Measurements from ENCODE around the gene IFI6. TPM values are rescaled to one million over a fixed set of nuclear protein-coding genes. Genes with fewer than 3 reads are reported as not detected.
"Not testable (repeated sequence)": the region's sequence is repeated elsewhere in the genome, so short reads cannot be mapped to it uniquely, and the experiment has no call there.

Gene IFI6
- polyA plus RNA-seq, 3 donors = 19.2 to 24.0 (median 22.0) TPM

- DNase-seq = no peak
Measured at GRCh38 chr1:27682351-27682944, 10.5 kb upstream of the IFI6 start.

DNA sequence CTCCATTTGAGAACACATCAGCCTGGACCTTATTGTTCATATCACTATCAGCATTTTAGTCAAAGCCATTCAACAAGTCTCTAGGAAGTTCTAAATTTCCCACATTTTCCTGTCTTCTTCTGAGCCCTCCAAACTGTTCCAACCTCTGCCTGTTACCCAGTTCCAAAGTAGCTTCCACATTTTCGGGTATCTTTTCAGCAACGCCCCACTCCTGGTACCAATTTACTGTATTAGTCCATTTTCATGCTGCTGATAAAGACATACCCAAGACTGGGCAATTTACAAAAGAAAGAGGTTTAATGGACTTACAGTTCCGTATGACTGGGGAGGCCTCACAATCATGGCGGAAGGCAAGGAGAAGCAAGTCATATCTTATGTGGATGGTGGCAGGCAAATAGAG lies 9.6 kb upstream of the IFI6 start:
- DNase-seq = not testable (repeated sequence)

DNA sequence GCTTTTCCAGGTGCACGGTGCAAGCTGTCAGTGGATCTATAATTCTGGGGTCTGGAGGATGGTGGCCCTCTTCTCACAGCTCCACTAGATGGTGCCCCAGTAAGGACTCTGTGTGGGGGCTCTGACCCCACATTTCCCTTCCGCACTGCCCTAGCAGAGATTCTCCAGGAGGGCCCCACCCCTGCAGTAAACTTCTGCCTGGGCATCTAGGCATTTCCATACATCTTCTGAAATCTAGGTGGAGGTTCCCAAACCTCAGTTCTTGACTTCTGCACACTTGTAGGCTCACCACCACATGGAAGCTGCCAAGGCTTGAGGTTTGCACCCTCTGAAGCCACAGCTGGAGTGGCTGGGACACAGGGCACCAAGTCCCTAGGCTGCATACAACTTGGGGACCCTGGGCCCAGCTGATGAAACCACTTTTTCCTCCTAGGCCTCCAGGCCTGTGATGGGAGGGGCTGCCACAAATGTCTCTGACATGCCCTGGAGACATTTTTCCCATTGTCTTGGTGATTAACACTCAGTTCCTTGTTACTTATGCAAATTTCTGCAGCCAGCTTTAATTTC lies 8.3 kb upstream of the IFI6 start:
- not testable (repeated sequence) for DNase-seq

GRCh38 chr1:27678747-27679146 lies 6.8 kb upstream of the IFI6 start:
- no peak for DNase-seq

- DNase-seq = no peak
Measured at GRCh38 chr1:27676410-27676809, 4.4 kb upstream of the IFI6 start.

- DNase-seq = no peak
Measured at GRCh38 chr1:27672750-27673112, 739 bp upstream of the IFI6 start.

- no peak for DNase-seq
Measured at GRCh38 chr1:27669876-27670275, 2.1 kb downstream of the IFI6 start.

- no peak for DNase-seq
Measured at GRCh38 chr1:27668808-27669723, 2.9 kb downstream of the IFI6 start.

DNA sequence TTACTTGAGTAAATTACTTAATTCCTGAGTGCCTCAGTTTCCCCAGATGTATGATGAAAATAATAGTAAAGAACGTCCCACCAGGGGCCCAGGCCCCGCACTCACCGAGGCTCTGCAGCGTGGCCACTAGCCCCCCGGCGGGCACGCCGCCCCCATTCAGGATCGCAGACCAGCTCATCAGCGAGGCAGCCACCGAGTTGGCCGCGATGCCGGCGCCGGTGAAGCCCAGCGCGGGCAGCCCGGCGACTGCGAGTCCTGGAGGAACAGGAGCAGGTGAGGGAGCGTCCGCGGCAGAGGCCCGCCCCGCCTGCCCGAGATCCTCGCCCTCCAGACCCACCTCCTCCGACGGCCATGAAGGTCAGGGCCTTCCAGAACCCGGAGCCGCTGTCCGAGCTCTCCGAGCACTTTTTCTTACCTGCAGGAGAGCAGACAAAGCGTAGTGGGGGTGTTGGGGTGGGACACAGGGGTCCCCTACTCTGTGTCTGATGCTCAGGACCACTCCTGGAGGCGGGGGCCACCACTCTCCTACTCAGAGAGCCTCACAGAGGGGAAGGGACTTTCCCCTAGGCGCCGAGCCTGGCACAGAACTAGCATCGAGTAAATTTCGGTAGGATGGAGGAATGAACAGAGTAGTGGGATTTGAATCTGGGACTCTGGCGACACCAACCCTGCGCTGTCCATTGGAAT lies 3.7 kb downstream of the IFI6 start:
- no peak for DNase-seq

DNA sequence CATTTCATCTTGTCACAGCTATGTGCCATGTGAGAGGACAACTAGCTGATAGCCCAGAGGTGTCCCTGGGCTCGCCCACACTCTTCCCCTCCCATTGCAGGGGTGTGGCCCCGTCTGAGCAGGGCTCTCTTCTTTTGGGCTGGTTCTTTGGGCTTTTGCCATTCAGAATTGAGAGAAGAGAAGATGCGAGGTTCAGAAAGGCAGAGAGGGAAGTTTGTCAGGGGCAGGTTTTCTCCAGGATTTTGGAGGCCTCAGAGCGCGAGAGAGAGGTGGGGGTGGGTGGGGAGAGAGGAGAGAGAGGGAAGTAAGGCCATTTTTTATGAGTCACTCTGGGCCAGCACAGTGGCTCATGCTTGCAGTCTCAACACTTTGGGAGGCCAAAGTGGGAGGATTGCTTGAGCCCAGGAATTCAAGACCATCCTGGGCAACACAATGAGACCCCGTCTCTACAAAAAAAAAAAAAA lies 5.2 kb downstream of the IFI6 start:
- no peak for DNase-seq

DNA sequence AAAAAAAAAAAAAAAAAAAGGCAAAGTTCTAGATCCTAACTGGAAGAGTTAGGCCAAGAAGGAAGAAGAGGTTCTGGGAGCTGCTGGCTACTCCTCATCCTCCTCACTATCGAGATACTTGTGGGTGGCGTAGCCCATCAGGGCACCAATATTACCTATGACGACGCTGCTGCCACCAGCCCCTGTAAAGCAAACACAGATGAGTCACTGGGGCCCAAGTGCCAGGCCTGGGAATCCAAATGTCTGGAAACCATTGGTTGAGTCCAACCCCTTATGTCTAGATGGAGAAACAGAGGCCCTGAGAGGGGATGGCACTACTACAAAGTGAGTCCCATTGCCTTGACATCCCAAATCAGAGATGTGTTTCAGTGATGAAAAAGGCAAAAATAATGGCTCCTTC lies 5.7 kb downstream of the IFI6 start:
- DNase-seq = no peak

DNA sequence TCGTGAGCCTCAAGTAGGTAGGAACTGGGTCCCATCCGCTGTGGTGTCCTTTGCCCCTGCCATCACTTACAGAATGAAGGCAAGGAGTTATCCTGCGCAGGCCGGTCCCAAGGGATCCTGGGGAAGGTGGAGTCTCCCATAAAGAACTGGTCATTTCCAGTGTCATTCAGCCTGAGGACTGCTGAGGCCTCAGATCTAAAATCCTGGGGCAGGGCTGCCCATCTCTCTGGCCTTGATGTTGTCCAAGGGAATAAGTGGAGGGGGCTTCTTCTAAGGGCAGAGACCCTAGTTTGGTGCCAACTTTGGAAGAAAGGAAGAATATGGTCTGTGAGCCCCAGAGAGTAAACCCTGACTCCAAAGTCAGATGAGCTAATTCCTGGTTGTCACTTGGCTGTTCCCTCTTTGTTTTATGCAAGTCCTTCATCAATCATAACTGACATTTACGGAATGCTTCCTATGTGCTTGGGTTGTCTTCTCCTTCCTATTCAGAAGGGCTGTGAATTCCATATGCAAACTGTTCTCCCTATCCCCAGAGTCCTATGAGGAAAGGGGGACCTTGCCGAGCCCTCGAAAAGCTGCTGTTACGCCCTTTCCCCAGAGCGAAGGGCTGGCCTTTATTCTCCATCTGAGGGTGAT lies 6.9 kb downstream of the IFI6 start:
- DNase-seq = no peak

- no peak for DNase-seq
Measured at GRCh38 chr1:27664291-27664690, 7.7 kb downstream of the IFI6 start.

DNA sequence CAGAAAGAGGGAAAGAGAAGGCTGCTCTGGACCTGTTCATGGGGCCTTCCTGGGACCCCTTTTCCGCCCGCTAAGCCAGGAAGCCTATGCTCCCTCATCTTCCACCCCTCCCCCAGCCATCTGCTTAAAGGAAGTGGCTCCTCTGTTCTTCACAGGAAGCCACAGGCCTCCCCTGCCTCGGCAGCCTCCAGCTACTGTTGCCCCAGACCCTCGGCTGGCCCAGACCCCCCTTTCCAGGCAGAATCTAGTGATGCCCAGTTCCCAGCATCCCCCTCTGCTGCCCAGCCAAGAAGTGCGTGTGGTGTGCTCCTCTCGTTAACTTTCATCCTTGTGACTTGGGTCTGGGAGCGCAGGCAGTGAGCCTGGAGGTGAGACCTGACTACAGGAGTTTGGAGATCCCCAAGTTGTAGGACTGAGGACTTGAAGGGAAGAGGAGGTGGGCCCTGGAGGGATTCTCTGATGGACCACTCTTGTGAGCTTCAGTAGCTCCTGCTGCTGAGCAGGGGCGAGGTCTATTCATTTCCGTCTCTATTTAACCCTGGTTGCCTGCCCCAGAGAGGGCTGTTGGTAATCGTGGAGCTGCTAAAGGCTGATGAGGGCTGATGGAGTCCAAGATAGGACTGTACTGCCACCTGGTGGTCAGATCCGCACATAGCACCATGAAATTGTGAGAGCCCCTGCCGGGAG lies 9.1 kb downstream of the IFI6 start:
- peak; percentile 85 for DNase-seq

DNA sequence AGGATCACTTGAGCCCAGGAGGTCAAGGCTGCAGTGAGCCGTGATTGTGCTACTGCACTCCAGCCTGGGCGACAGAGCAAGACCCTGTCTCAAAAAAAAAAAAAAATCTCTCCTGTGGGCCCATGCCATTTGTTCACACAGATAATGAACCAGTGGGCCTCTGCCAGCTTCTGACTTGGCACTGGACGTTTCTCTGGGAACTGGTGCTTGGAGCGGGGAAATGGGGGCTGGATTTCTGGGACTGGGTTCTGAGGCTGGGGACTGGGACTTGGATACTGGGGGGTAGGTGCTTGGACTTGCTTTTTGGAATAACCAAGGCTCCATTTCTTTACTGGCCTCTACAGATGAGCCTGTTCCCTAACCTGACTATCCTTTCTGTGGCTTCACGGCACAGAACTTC lies 9.7 kb downstream of the IFI6 start:
- DNase-seq = no peak

DNA sequence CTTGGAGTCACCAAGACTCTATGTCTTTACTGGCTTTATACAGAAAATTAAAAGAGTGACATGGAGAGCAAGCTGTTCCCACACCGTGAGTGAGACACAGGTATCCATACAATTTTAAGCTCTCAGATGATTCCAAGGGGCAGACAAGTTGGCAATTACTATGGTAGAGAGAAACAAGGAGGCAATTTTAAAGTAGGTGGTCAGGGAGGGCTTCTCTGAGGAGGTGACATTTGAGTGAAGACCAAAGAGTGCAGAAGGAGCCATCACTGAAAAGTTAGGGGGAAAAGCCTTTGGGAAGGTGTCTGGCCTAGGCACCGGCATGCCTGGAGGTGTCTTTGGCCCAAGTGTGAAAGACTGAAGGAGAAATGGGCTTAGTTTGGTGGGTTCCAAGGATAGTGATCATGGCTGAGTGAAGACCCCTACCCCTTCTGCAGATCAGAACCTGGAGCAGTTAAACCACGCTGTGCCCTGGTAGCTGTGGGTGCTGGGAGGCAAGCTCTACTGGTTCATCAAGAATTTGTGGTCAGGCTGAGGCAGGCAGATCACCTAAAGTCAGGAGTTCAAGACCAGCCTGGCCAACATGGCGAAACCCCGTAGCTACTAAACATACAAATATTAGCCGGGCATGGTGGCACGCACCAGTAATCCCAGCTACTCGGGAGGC lies 10.4 kb downstream of the IFI6 start:
- no peak for DNase-seq

DNA sequence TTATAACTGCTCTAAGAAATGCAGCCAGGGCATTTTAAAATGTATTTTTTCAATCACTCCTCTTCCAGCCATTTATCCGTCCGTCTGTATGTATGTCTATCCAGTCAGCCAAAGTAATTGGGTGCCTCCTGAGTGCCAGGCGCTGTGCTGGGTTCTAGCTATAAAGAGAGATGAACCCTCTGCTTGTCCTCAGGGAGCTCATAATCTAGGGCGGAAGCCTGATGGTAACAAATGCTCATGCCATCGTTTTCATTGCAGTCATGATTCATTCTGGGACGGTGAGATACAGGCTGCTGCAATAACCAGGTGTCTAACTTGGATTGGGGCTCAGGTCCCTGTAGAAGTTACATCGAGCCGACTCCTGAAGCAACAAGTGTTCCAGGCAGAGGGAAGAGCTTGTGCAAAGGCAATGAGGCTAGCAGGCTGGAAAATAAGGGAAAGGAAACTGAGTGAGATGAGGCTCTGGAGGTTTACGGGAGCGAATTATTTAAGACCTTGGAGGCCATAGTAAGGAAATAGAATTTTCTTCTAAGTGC lies 11.6 kb downstream of the IFI6 start:
- DNase-seq = no peak

DNA sequence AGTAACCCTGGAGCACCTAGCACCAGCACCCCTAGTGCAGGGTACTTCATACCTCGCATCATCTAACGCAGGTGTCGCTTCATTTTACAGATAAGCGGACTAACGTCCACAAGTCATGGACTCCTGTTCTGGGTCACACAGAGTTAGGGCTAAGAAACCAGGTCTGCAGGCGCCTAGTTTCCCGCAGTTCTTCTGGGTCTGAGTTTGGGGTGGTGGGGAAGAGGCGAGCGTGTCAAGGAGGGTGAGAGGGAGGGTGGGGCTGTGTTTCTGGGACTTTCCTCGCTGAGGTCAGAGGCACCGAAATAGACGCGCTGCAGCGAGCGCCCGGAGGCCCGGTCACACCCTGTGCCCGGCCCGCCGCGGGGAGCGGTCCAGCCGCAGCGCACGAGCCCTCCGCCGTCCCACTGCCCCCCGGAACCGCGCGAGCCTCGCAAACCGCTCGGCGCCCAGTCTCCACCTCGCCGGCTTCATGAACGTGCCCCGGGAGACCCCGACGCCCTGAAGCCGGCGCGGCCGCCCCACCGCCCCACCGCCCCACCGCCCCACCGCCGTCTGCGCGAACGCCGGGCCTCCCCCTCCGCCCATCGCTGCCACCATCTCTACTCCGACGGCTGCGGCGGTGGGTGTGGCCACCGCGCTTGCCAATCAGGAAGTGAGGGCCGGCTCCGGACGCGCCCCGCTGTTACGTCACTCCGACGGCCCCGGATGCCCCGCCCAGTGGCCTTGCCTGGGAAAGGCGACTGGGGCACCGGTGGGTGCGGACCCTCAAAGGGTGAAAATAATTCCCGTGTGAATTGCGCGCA lies 12.3 kb downstream of the IFI6 start:
- peak; percentile 87 for DNase-seq

DNA sequence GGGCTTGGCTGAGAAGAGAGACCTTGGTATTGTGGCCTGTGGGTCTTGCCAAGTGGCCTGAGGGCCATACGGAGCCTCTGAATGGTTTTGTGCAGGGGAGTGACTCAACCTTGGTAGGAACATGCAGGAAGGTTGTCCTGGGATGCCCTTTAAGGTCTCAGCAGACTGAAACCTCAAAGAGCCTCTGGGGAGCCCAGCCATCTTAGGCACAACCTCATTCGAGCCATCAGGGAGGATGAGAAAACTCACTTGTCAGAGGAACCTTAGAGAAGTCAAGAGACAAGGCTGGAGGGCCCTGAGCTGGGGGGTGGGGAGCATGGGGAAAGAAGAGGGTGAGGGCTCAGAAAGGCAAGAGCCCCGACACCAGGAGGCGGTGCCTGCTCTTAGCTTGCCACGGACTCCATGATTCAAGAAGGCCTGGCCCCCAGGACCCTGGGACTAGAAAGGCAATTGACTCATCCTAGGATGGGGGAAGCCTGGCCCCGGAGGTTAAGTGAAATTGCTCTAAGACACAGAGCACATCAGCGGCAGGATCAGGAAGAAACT lies 13.0 kb downstream of the IFI6 start:
- DNase-seq = no peak

Data from renal pelvis (tissue), 4 donors.